Mononuclear cell (primary cell): ENCODE results near the gene MATCAP1. TPM values are rescaled to one million over a fixed set of nuclear protein-coding genes. Genes with fewer than 3 reads are reported as not detected.

Experiments used
- total RNA-seq: library from RNA; depleted of rRNA; stranded (reverse); fragments of >200 nt; gene quantifications from one replicate; pipeline ENCODE4 v1.2.3, GENCODE V29; 2012

MATCAP1 gene
- total RNA-seq, 1 donor, result 3.5 TPM

Other genes starting within 250 kb of the MATCAP1 start
- gene CIAO2B, start 249.6 kb downstream of the MATCAP1 start, total RNA-seq, result 21.2 TPM
- gene CES2, start 248.4 kb downstream of the MATCAP1 start, total RNA-seq, result 23.8 TPM
- gene CES3, start 222.7 kb downstream of the MATCAP1 start, total RNA-seq, result 0.63 TPM
- gene CES4A, start 195.4 kb downstream of the MATCAP1 start, total RNA-seq, result 5.6 TPM
- gene CBFB, start 154.8 kb downstream of the MATCAP1 start, total RNA-seq, result 80.5 TPM
- 32.5 TPM for gene PHAF1, start 74.0 kb downstream of the MATCAP1 start, total RNA-seq
- 2.0 TPM for gene B3GNT9, start 33.0 kb downstream of the MATCAP1 start, total RNA-seq
- gene TRADD, start 24.1 kb downstream of the MATCAP1 start, total RNA-seq, result 18.4 TPM
- 8.5 TPM for gene FBXL8, start 24.0 kb downstream of the MATCAP1 start, total RNA-seq
- gene HSF4, start 19.2 kb downstream of the MATCAP1 start, total RNA-seq, result 2.7 TPM
- gene NOL3, start 13.4 kb downstream of the MATCAP1 start, total RNA-seq, result 0.73 TPM
- 0.42 TPM for gene EXOC3L1, start 6.2 kb upstream of the MATCAP1 start, total RNA-seq
- gene E2F4, start 8.2 kb upstream of the MATCAP1 start, total RNA-seq, result 53.3 TPM
- gene ELMO3, start 15.2 kb upstream of the MATCAP1 start, total RNA-seq, result 0.31 TPM
- 17.3 TPM for gene TMEM208, start 43.2 kb upstream of the MATCAP1 start, total RNA-seq
- 16.5 TPM for gene FHOD1, start 63.5 kb upstream of the MATCAP1 start, total RNA-seq
- 0.63 TPM for gene SLC9A5, start 65.0 kb upstream of the MATCAP1 start, total RNA-seq
- 4.0 TPM for gene PLEKHG4, start 95.6 kb upstream of the MATCAP1 start, total RNA-seq
- under 0.01 TPM for gene KCTD19, start 142.8 kb upstream of the MATCAP1 start, total RNA-seq
- 0.31 TPM for gene LRRC36, start 142.9 kb upstream of the MATCAP1 start, total RNA-seq
- 5.6 TPM for gene TPPP3, start 209.5 kb upstream of the MATCAP1 start, total RNA-seq
- 0.63 TPM for gene ZDHHC1, start 232.5 kb upstream of the MATCAP1 start, total RNA-seq
- not detected for gene HSD11B2, start 247.2 kb upstream of the MATCAP1 start, total RNA-seq